Measurements from ENCODE around the gene FKBP5. TPM values are rescaled to one million over a fixed set of nuclear protein-coding genes. Genes with fewer than 3 reads are reported as not detected.

The FKBP5 gene
- total RNA-seq, 1 experiment from 2014 or later, result 12.4 TPM

GRCh38 chr6:35724059-35724458 lies 35.3 kb upstream of the FKBP5 start:
- Histone ChIP-seq H3K9me2 (replicated peaks; ENCODE audit: low read length) (no peaks in the 10 kb centered on the region), H2AFZ (ENCODE audit: low read length) (no peak overlapping the region), H3K27me3 (ENCODE audit: low read length) (no peaks in the 10 kb centered on the region), H3K4me3 (ENCODE audit: low read length) (no peak overlapping the region), H3K9ac (ENCODE audit: low read length) (no peak overlapping the region), H3K9me3 (ENCODE audit: low read length) (no peaks in the 10 kb centered on the region), H3K4me2 (ENCODE audit: low read length) (no peak overlapping the region), H4K20me1 (ENCODE audit: low read length) (no peaks in the 10 kb centered on the region), H3K79me2 (ENCODE audit: low read length) (no peaks in the 10 kb centered on the region), H3K36me3 (ENCODE audit: low read depth, low read length) (no peaks in the 10 kb centered on the region), H3K27ac (ENCODE audit: low read length) (no peak overlapping the region), H3K4me1 (ENCODE audit: insufficient read depth, low read length) (peaks cover 19% of the 10 kb centered on the region), H3F3A (ENCODE audit: low read length, unreplicated experiment) (no peaks in the 10 kb centered on the region)
- intact Hi-C loops (cut with micrococcal nuclease), result no loop called here
- no TSS peak for BruUV-seq (replicated peaks)
- ATAC-seq, result no peak
- POLR2A ChIA-PET (ENCODE audit: unreplicated experiment), result no interaction called here
- no peak for TF ChIP-seq EZH2phosphoT487 (IDR thresholded peaks at IDR 0.05; ENCODE audit: borderline replicate concordance, low read length)
- TF ChIP-seq CTCF (conservative IDR thresholded peaks at IDR 0.05; ENCODE audit: low read depth, low read length), result no peak
- no peak for TF ChIP-seq EZH2 (IDR thresholded peaks at IDR 0.05; ENCODE audit: low read length, unreplicated experiment)
- CTCF ChIA-PET, result no interaction called here
- no peak for DNase-seq

GRCh38 chr6:35723587-35723986 lies 34.9 kb upstream of the FKBP5 start:
- Histone ChIP-seq H3K36me3 (ENCODE audit: low read depth, low read length) (no peaks in the 10 kb centered on the region), H4K20me1 (ENCODE audit: low read length) (no peaks in the 10 kb centered on the region), H3K4me2 (ENCODE audit: low read length) (no peak overlapping the region), H3K79me2 (ENCODE audit: low read length) (no peaks in the 10 kb centered on the region), H3K27me3 (ENCODE audit: low read length) (no peaks in the 10 kb centered on the region), H3K9me3 (ENCODE audit: low read length) (no peaks in the 10 kb centered on the region), H3K4me1 (ENCODE audit: insufficient read depth, low read length) (peaks cover 18% of the 10 kb centered on the region), H2AFZ (ENCODE audit: low read length) (no peak overlapping the region), H3K9me2 (replicated peaks; ENCODE audit: low read length) (no peaks in the 10 kb centered on the region), H3K9ac (ENCODE audit: low read length) (no peak overlapping the region), H3F3A (ENCODE audit: low read length, unreplicated experiment) (no peaks in the 10 kb centered on the region), H3K27ac (ENCODE audit: low read length) (no peak overlapping the region), H3K4me3 (ENCODE audit: low read length) (no peak overlapping the region)
- ATAC-seq (no peak), DNase-seq (no peak)
- CTCF ChIA-PET, result no interaction called here
- BruUV-seq (replicated peaks), result no TSS peak
- intact Hi-C loops (cut with micrococcal nuclease), result no loop called here
- TF ChIP-seq CTCF (conservative IDR thresholded peaks at IDR 0.05; ENCODE audit: low read depth, low read length), result no peak
- TF ChIP-seq EZH2 (IDR thresholded peaks at IDR 0.05; ENCODE audit: low read length, unreplicated experiment), result no peak
- TF ChIP-seq EZH2phosphoT487 (IDR thresholded peaks at IDR 0.05; ENCODE audit: borderline replicate concordance, low read length), result no peak
- POLR2A ChIA-PET (ENCODE audit: unreplicated experiment), result no interaction called here

GRCh38 chr6:35722121-35722761 lies 33.5 kb upstream of the FKBP5 start:
- Histone ChIP-seq H2AFZ (ENCODE audit: low read length) (no peak overlapping the region), H3K9ac (ENCODE audit: low read length) (no peak overlapping the region), H3K9me3 (ENCODE audit: low read length) (no peaks in the 10 kb centered on the region), H4K20me1 (ENCODE audit: low read length) (no peaks in the 10 kb centered on the region), H3K4me1 (ENCODE audit: insufficient read depth, low read length) (peaks cover 9% of the 10 kb centered on the region), H3K9me2 (replicated peaks; ENCODE audit: low read length) (no peaks in the 10 kb centered on the region), H3K4me2 (ENCODE audit: low read length) (no peak overlapping the region), H3K36me3 (ENCODE audit: low read depth, low read length) (no peaks in the 10 kb centered on the region), H3F3A (ENCODE audit: low read length, unreplicated experiment) (no peaks in the 10 kb centered on the region), H3K79me2 (ENCODE audit: low read length) (no peaks in the 10 kb centered on the region), H3K27ac (ENCODE audit: low read length) (no peak overlapping the region), H3K4me3 (ENCODE audit: low read length) (no peak overlapping the region), H3K27me3 (ENCODE audit: low read length) (no peaks in the 10 kb centered on the region)
- ATAC-seq, result no peak
- ChIA-PET CTCF (no interaction called here), POLR2A (ENCODE audit: unreplicated experiment) (no interaction called here)
- intact Hi-C loops (cut with micrococcal nuclease), result no loop called here
- DNase-seq, result no peak
- TF ChIP-seq EZH2phosphoT487 (IDR thresholded peaks at IDR 0.05; ENCODE audit: borderline replicate concordance, low read length) (no peak), EZH2 (IDR thresholded peaks at IDR 0.05; ENCODE audit: low read length, unreplicated experiment) (no peak), CTCF (conservative IDR thresholded peaks at IDR 0.05; ENCODE audit: low read depth, low read length) (no peak)
- no TSS peak for BruUV-seq (replicated peaks)

Data from PC-3 (cell line).